WERI-Rb-1 (cell line): ENCODE measurements around the gene MALT1.

Source experiments
- DNase-seq: peaks from one replicate; pipeline ENCODE4 v3.0.0-alpha.2; 2020
- H3K27ac ChIP-seq: fragments of 250-450 bp; sonication (Bioruptor Pico); 2 replicates; pipeline ENCODE4 v1.5.1; 2020; ENCODE audit warnings: mild to moderate bottlenecking, moderate library complexity
- H3K27me3 ChIP-seq: fragments of 250-450 bp; sonication (Bioruptor Pico); 2 replicates; pipeline ENCODE4 v1.5.1; 2021; ENCODE audit warnings: mild to moderate bottlenecking, low read depth, moderate library complexity; ENCODE audit not compliant: insufficient read depth, severe bottlenecking
- H3K36me3 ChIP-seq: fragments of 250-450 bp; sonication (Bioruptor Pico); 2 replicates; pipeline ENCODE4 v1.5.1; 2020; ENCODE audit warnings: mild to moderate bottlenecking, moderate library complexity
- H3K4me3 ChIP-seq: 2 replicates; pipeline ENCODE4 v1.5.1; 2011; ENCODE audit warnings: low read depth, mild to moderate bottlenecking, control low read depth, low read length
- H3K9me3 ChIP-seq: fragments of 250-450 bp; sonication (Bioruptor Pico); 2 replicates; pipeline ENCODE4 v1.5.1; 2021; ENCODE audit warnings: mild to moderate bottlenecking, moderate library complexity; ENCODE audit not compliant: severe bottlenecking
- TF ChIP-seq, protein P1 (sequence below): IDR thresholded peaks from 2 replicates; pipeline ENCODE4 v1.5.1; 2011; ENCODE audit warnings: low read depth, mild to moderate bottlenecking, control low read depth, inconsistent platforms, low read length

MALT1 gene

GRCh38 chr18:58721566-58722239, 50.4 kb downstream of the MALT1 start:
- Histone ChIP-seq H3K4me3 (no peak overlapping the region), H3K27me3 (no peaks in the 10 kb centered on the region), H3K9me3 (no peaks in the 10 kb centered on the region), H3K27ac (no peak overlapping the region), H3K36me3 (no peaks in the 10 kb centered on the region)
- DNase-seq, result no peak
- TF ChIP-seq, protein P1, sequence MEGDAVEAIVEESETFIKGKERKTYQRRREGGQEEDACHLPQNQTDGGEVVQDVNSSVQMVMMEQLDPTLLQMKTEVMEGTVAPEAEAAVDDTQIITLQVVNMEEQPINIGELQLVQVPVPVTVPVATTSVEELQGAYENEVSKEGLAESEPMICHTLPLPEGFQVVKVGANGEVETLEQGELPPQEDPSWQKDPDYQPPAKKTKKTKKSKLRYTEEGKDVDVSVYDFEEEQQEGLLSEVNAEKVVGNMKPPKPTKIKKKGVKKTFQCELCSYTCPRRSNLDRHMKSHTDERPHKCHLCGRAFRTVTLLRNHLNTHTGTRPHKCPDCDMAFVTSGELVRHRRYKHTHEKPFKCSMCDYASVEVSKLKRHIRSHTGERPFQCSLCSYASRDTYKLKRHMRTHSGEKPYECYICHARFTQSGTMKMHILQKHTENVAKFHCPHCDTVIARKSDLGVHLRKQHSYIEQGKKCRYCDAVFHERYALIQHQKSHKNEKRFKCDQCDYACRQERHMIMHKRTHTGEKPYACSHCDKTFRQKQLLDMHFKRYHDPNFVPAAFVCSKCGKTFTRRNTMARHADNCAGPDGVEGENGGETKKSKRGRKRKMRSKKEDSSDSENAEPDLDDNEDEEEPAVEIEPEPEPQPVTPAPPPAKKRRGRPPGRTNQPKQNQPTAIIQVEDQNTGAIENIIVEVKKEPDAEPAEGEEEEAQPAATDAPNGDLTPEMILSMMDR, result no peak

DNA sequence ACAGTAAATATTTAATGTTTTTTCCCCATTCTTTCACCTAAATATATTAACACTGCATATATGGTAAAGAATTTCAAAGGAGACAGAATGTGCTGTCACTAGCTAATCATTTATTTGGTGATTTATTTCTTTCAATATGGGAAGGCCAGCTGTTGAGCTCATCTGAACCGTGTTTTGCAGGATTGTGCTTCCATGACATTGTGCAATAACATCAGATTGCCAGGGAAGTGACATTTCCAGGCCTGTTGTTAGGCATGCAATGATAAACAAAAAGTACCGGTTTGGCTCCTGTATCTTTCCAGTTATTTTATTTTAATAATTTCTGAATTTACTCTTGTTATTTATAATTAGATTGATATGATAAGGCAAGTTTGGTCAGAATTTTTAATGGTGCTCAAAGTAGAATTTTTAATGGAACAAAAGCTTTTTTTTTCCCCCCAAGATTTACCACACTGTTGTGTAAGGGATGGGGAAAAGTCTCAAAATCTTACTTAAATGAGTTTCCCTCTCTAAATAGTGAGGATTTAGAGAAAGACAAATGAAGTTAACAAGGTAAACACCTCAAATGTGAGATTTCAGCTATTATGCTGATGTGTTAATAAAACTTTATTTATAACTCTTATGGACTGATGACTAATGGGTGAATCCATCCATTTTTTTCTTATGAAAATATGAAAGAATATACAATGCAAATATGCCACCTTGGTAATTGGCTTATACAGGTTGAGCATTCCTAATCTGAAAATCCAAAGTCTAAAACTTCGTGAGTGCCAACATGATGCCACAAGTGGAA, 52.7 kb downstream of the MALT1 start:
- Histone ChIP-seq H3K36me3 (no peaks in the 10 kb centered on the region), H3K27ac (no peak overlapping the region), H3K4me3 (no peak overlapping the region), H3K9me3 (no peaks in the 10 kb centered on the region), H3K27me3 (no peaks in the 10 kb centered on the region)
- no peak for DNase-seq
- TF ChIP-seq, protein P1, result no peak

- no peaks in the 10 kb centered on the region for H3K36me3 ChIP-seq
- DNase-seq, result no peak
- TF ChIP-seq, protein P1, result no peak
- no peak overlapping the region for H3K4me3 ChIP-seq
- H3K27ac ChIP-seq, result no peak overlapping the region
- H3K9me3 ChIP-seq, result no peaks in the 10 kb centered on the region
- no peaks in the 10 kb centered on the region for H3K27me3 ChIP-seq
These were observed 55.4 kb downstream of the MALT1 start for GRCh38 chr18:58726671-58727070.

- Histone ChIP-seq H3K36me3 (no peaks in the 10 kb centered on the region), H3K27ac (no peak overlapping the region), H3K27me3 (no peaks in the 10 kb centered on the region), H3K9me3 (no peaks in the 10 kb centered on the region), H3K4me3 (no peak overlapping the region)
- no peak for DNase-seq
- TF ChIP-seq, protein P1, result no peak
These were observed 56.7 kb downstream of the MALT1 start for GRCh38 chr18:58727776-58728500.

GRCh38 chr18:58728719-58729118, 57.5 kb downstream of the MALT1 start:
- 0 out of 2 replicates have a peak, but pooled peaks cover 3% of the 10 kb centered on the region for H3K36me3 ChIP-seq
- H3K27ac ChIP-seq, result no peak overlapping the region
- TF ChIP-seq, protein P1, result no peak
- no peaks in the 10 kb centered on the region for H3K27me3 ChIP-seq
- H3K9me3 ChIP-seq, result no peaks in the 10 kb centered on the region
- no peak overlapping the region for H3K4me3 ChIP-seq
- DNase-seq, result no peak
